ENCODE results near the gene HSCB. TPM values are rescaled to one million over a fixed set of nuclear protein-coding genes. Genes with fewer than 3 reads are reported as not detected.

HSCB gene
- total and polyA plus RNA-seq, 4 donors: 12.2 to 22.1 (median 15.1) TPM

DNA sequence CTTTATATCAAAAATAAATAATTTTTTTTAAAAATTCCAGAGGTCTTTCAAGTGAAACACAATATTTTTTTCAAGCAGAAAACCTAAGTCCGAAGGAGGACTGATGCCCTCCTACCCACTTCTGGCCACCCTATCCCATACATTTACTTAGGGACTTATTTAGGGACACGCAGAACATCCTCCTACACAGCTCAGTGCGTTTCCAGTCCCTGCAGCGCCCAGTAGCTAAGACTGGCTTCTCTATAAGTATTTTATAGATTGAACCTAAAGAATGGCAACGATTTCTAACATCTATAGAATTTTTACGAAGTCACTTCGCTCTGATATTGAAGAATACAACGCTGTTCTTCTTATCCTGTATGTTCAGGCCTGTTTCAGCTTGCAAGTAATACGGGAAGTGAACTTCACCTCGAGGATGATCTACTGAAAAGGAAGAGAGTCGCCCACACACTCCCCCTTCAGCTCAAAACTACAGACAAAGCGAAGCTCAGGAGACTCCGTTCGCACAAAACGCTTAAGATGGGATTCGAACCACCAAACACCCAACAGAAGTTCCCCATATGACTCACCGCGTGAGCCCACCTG, 547 bp upstream of the HSCB start:
- peaks cover 0 to 16% (median 9%) of the 10 kb centered on the region in 4 donors for H3K36me3 ChIP-seq (ENCODE audit: control insufficient read depth in 4 of 4, insufficient read depth in 3 of 4, low read depth in 1 of 4, low read length in 3 of 4)
- WGBS: 11% methylated on average over 18 of the region's 18 CpGs
- H3K4me1 ChIP-seq (ENCODE audit: control insufficient read depth in 4 of 4, insufficient read depth in 4 of 4, low read length in 3 of 4): peaks cover 0 to 16% (median 9%) of the 10 kb centered on the region in 4 donors
- no peaks in the 10 kb centered on the region for H3K27me3 ChIP-seq (ENCODE audit: control insufficient read depth in 4 of 4, insufficient read depth in 4 of 4, low read length in 3 of 4)
- H3K9me3 ChIP-seq (ENCODE audit: control insufficient read depth in 4 of 4, low read length in 3 of 4): no peaks in the 10 kb centered on the region
- H3K27ac ChIP-seq (ENCODE audit: low read depth in 1 of 2, low read length in 2 of 2): peak overlapping the region; percentile 48 to 97
- H3K9ac ChIP-seq (ENCODE audit: low read depth in 1 of 2, low read length in 2 of 2): peak overlapping the region in 1 of 2 donors; percentile 80
- TF ChIP-seq JUND (IDR thresholded peaks at IDR 0.05) (peak in 1 of 2 donors; percentile 84), GABPA (IDR thresholded peaks at IDR 0.05 in 1 of 2, conservative IDR thresholded peaks at IDR 0.05 in 1 of 2) (no peak)
- peak overlapping the region; percentile 60 to 94 (median 80) for H3K4me3 ChIP-seq (ENCODE audit: low read depth in 1 of 3, low read length in 3 of 3)
- DNase-seq (ENCODE audit: low spot score): no peak

- Histone ChIP-seq H3K4me3 (ENCODE audit: low read depth in 1 of 3, low read length in 3 of 3) (peak overlapping the region; percentile 79 to 94 (median 88)), H3K27ac (ENCODE audit: low read depth in 1 of 2, low read length in 2 of 2) (peak overlapping the region; percentile 97 to 98), H3K4me1 (ENCODE audit: control insufficient read depth in 4 of 4, insufficient read depth in 4 of 4, low read length in 3 of 4) (peaks cover 3 to 27% (median 18%) of the 10 kb centered on the region in 4 donors), H3K27me3 (ENCODE audit: control insufficient read depth in 4 of 4, insufficient read depth in 4 of 4, low read length in 3 of 4) (no peaks in the 10 kb centered on the region), H3K36me3 (ENCODE audit: control insufficient read depth in 4 of 4, insufficient read depth in 3 of 4, low read depth in 1 of 4, low read length in 3 of 4) (peaks cover 0 to 16% (median 9%) of the 10 kb centered on the region in 4 donors), H3K9me3 (ENCODE audit: control insufficient read depth in 4 of 4, low read length in 3 of 4) (no peaks in the 10 kb centered on the region), H3K9ac (ENCODE audit: low read depth in 1 of 2, low read length in 2 of 2) (peak overlapping the region; percentile 96 to 99)
- WGBS: 6% methylated on average over 10 of the region's 10 CpGs
- no peak for DNase-seq (ENCODE audit: low spot score)
- TF ChIP-seq FOXA1 (IDR thresholded peaks at IDR 0.05) (no peak), HNF4G (IDR thresholded peaks at IDR 0.05) (no peak), CTCF (IDR thresholded peaks at IDR 0.05; ENCODE audit: low read depth, low read length, missing input control) (no peak), ATF3 (IDR thresholded peaks at IDR 0.05) (no peak), REST (IDR thresholded peaks at IDR 0.05) (no peak), YY1 (IDR thresholded peaks at IDR 0.05) (no peak), NR2F2 (IDR thresholded peaks at IDR 0.05) (no peak), GABPA (IDR thresholded peaks at IDR 0.05 in 1 of 2, conservative IDR thresholded peaks at IDR 0.05 in 1 of 2) (no peak), RAD21 (IDR thresholded peaks at IDR 0.05) (no peak), HNF4A (conservative IDR thresholded peaks at IDR 0.05) (no peak), EGR1 (IDR thresholded peaks at IDR 0.05; ENCODE audit: low read depth in 2 of 2) (no peak), FOXA2 (IDR thresholded peaks at IDR 0.05) (no peak), RXRA (IDR thresholded peaks at IDR 0.05) (no peak), ZBTB33 (IDR thresholded peaks at IDR 0.05) (no peak), JUND (IDR thresholded peaks at IDR 0.05) (no peak)
- TF ChIP-seq, protein P1, sequence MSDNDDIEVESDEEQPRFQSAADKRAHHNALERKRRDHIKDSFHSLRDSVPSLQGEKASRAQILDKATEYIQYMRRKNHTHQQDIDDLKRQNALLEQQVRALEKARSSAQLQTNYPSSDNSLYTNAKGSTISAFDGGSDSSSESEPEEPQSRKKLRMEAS (IDR thresholded peaks at IDR 0.05): no peak
Observed at GRCh38 chr22:28742562-28742962, 723 bp downstream of the HSCB start.
